GM12891 (cell line): ENCODE results near the gene TATDN2.

ENCODE experiments used
- POLR2A ChIP-seq: IDR thresholded peaks from 2 replicates; pipeline ENCODE4 v1.6.1; 2011; ENCODE audit warnings: low read depth, low read length, control low read depth
- POLR2AphosphoS5 ChIP-seq: IDR thresholded peaks from 2 replicates; pipeline ENCODE4 v1.6.1; 2011; ENCODE audit warnings: low read depth, low read length, control low read depth
- POU2F2 ChIP-seq: IDR thresholded peaks from 2 replicates; pipeline ENCODE4 v1.6.1; 2011; ENCODE audit warnings: low read depth, mild to moderate bottlenecking, control low read depth, low read length, moderate library complexity
- SPI1 ChIP-seq: IDR thresholded peaks from 2 replicates; pipeline ENCODE4 v1.6.1; 2011; ENCODE audit warnings: low read depth, low read length, control low read depth
- TAF1 ChIP-seq: IDR thresholded peaks from 2 replicates; pipeline ENCODE4 v1.6.1; 2011; ENCODE audit warnings: low read depth, low read length, control low read depth

GRCh38 chr3:10303785-10304184 lies 55.5 kb downstream of the TATDN2 start:
- TF ChIP-seq POLR2A (no peak), TAF1 (no peak), POLR2AphosphoS5 (no peak), SPI1 (no peak), POU2F2 (no peak)
